Immature natural killer cell (primary cell): Measurements from ENCODE around the gene ABCG8. TPM values are rescaled to one million over a fixed set of nuclear protein-coding genes. Genes with fewer than 3 reads are reported as not detected.

Source experiments
- polyA plus RNA-seq, 3 donors: library from polyadenylated mRNA; unstranded; fragments of 300-500 nt; fragmentation: Illumina TruSeq; gene quantifications; one replicate each; pipeline ENCODE4 v1.2.3, GENCODE V29; 2021

Gene ABCG8
- polyA plus RNA-seq, 3 donors from 2014 or later = not detected

Other genes starting within 250 kb of the ABCG8 start
- 10 to 100 TPM in 1 of 3 donors, 1 to 10 TPM in 2; 4.2 to 16.2 (median 8.9) TPM for gene THADA, start 242.9 kb upstream of the ABCG8 start, polyA plus RNA-seq
- gene PLEKHH2, start 201.7 kb upstream of the ABCG8 start, polyA plus RNA-seq = not detected
- not detected for gene C1GALT1C1L, start 162.5 kb upstream of the ABCG8 start, polyA plus RNA-seq
- gene DYNC2LI1, start 64.9 kb upstream of the ABCG8 start, polyA plus RNA-seq = 10 to 100 TPM in 1 of 3 donors, 1 to 10 TPM in 2; 5.7 to 11.5 (median 5.9) TPM
- not detected for gene ABCG5, start 132 bp upstream of the ABCG8 start, polyA plus RNA-seq
- 10 to 100 TPM; 20.4 to 33.3 (median 28.8) TPM for gene LRPPRC, start 157.0 kb downstream of the ABCG8 start, polyA plus RNA-seq